B cell (primary cell): ENCODE measurements around the gene SH3GLB2. TPM values are rescaled to one million over a fixed set of nuclear protein-coding genes. Genes with fewer than 3 reads are reported as not detected.
"Not testable (repeated sequence)": the region's sequence is repeated elsewhere in the genome, so short reads cannot be mapped to it uniquely, and the experiment has no call there.

Experiments
- ATAC-seq: fragments of 200-7000 bp; cut with Tn5 transposase; one replicate; pipeline ENCODE4 v1.10.0; 2021; ENCODE audit warnings: low read depth, mild to moderate bottlenecking, moderate number of reproducible peaks, moderate library complexity
- CTCF ChIA-PET: fragments of 350-600 bp; sonication (Branson Sonifier 250); formaldehyde crosslinking; loops from one replicate; lab custom pipeline; 2021; ENCODE audit warnings: antibody characterized with exemption, inconsistent platforms; lab: Charles Lee
- POLR2A ChIA-PET: fragments of 350-600 bp; sonication (Branson Sonifier 250); formaldehyde crosslinking; loops from one replicate; lab custom pipeline; 2021; ENCODE audit warnings: antibody characterized with exemption; lab: Charles Lee
- DNase-seq: peaks from one replicate; pipeline ENCODE4 v3.0.0; 2013
- H2AFZ ChIP-seq: 2 replicates; pipeline ENCODE4 v1.6.1; 2012; ENCODE audit warnings: mild to moderate bottlenecking, low read depth, low read length; ENCODE audit not compliant: insufficient read depth, poor library complexity, severe bottlenecking
- H3K27ac ChIP-seq, 2 donors: 1 replicate in 1 of 2; 2 replicates in 1 of 2; pipeline ENCODE4 v1.5.1; 2012 to 2013; ENCODE audit warnings: low read length in 2 of 2, mild to moderate bottlenecking in 2 of 2, moderate library complexity in 1 of 2
- H3K27me3 ChIP-seq, 4 experiments: fragments of 200-600 bp in 1 of 4; sonication (generic) in 1 of 4; replicated peaks in 1 of 4; 1 replicate in 2 of 4; 2 replicates in 2 of 4; pipeline versions ENCODE4 v1.6.1 to v1.7.0; 2013 to 2016; ENCODE audit warnings: low read length in 3 of 4, mild to moderate bottlenecking in 2 of 4, mixed read lengths in 1 of 4, moderate library complexity in 1 of 4; ENCODE audit not compliant: insufficient read depth in 4 of 4, control insufficient read depth in 3 of 4; ENCODE audit errors: control extremely low read depth in 1 of 4
- H3K36me3 ChIP-seq, 2 experiments: replicated peaks in 1 of 2; 1 replicate in 1 of 2; 2 replicates in 1 of 2; pipeline versions ENCODE4 v1.6.1 to v1.7.1; 2013; ENCODE audit warnings: low read length in 1 of 2; ENCODE audit not compliant: insufficient read depth in 2 of 2, control insufficient read depth in 1 of 2; ENCODE audit errors: control extremely low read depth in 1 of 2, extremely low read depth in 1 of 2
- H3K4me1 ChIP-seq, 2 donors: fragments of 200-600 bp in 1 of 2; sonication (generic) in 1 of 2; 1 replicate in 1 of 2; 2 replicates in 1 of 2; pipeline versions ENCODE4 v1.5.1 to v1.6.1; 2013 to 2017; ENCODE audit warnings: low read length in 2 of 2; ENCODE audit not compliant: control insufficient read depth in 2 of 2, insufficient read depth in 2 of 2
- H3K4me2 ChIP-seq: replicated peaks from 2 replicates; pipeline ENCODE3; 2012; ENCODE audit warnings: mild to moderate bottlenecking, low read depth, low read length; ENCODE audit not compliant: poor library complexity, severe bottlenecking
- H3K4me3 ChIP-seq, 5 experiments: fragments of 200-600 bp in 1 of 5; sonication (generic) in 1 of 5; 1 replicate in 3 of 5; 2 replicates in 2 of 5; pipeline versions ENCODE4 v1.5.1 to v1.7.0; 2011 to 2016; ENCODE audit warnings: low read length in 4 of 5, mild to moderate bottlenecking in 4 of 5, low read depth in 2 of 5, control low read depth in 1 of 5, moderate library complexity in 1 of 5; ENCODE audit not compliant: insufficient read depth in 1 of 5; ENCODE audit errors: control extremely low read depth in 1 of 5, extremely low read depth in 1 of 5
- H3K79me2 ChIP-seq: fragments of 200-600 bp; sonication (generic); one replicate; pipeline ENCODE4 v1.6.0; 2016; ENCODE audit warnings: low read length; ENCODE audit not compliant: control insufficient read depth, insufficient read depth
- H3K9ac ChIP-seq: fragments of 200-600 bp; sonication (generic); 2 replicates; pipeline ENCODE4 v1.6.1; 2017; ENCODE audit warnings: mild to moderate bottlenecking, low read length, moderate library complexity
- H3K9me3 ChIP-seq, 3 donors: one replicate each; pipeline versions ENCODE4 v1.6.1 to v1.7.1; 2013; ENCODE audit warnings: low read length in 2 of 3; ENCODE audit not compliant: control insufficient read depth in 2 of 3, insufficient read depth in 1 of 3; ENCODE audit errors: control extremely low read depth in 1 of 3
- H4K20me1 ChIP-seq: 2 replicates; pipeline ENCODE4 v1.6.0; 2012; ENCODE audit warnings: mild to moderate bottlenecking, low read length; ENCODE audit not compliant: insufficient read depth, control insufficient read depth, poor library complexity, severe bottlenecking
- H3K27ac Mint-ChIP-seq: one replicate; pipeline ENCODE4 v1.8.0; 2021; ENCODE audit warnings: mixed read lengths
- H3K27me3 Mint-ChIP-seq: one replicate; pipeline ENCODE4 v1.8.0; 2021; ENCODE audit warnings: mixed read lengths
- H3K4me1 Mint-ChIP-seq: one replicate; pipeline ENCODE4 v1.8.0; 2021; ENCODE audit warnings: mixed read lengths
- H3K4me3 Mint-ChIP-seq: one replicate; pipeline ENCODE4 v1.8.0; 2021; ENCODE audit warnings: mixed read lengths
- H3K9me3 Mint-ChIP-seq: one replicate; pipeline ENCODE4 v1.8.0; 2022; ENCODE audit warnings: mixed read lengths; ENCODE audit not compliant: insufficient read depth
- EZH2 ChIP-seq: IDR thresholded peaks from 2 replicates; pipeline ENCODE4 v1.6.1; 2012; ENCODE audit warnings: borderline replicate concordance, low read depth, mild to moderate bottlenecking, moderate library complexity, low read length; ENCODE audit not compliant: insufficient read depth, poor library complexity, severe bottlenecking
- WGBS: methylation state at CpG from one replicate; pipeline ENCODE4 v1.1.5; 2013; ENCODE audit warnings: missing lambda C conversion rate; ENCODE audit not compliant: insufficient coverage; 5-methylcytosine and 5-hydroxymethylcytosine counted together
- intact Hi-C: fragments of 100-400 bp; cut with micrococcal nuclease; formaldehyde crosslinking; loops from one replicate; pipeline ENCODE4 v1.10.0; 2022
- polyA plus RNA-seq: library from polyadenylated mRNA; depleted of rRNA; stranded (reverse); fragments of >200 nt; gene quantifications from 2 replicates; pipeline ENCODE4 v1.2.3, GENCODE V29; 2012
- total RNA-seq, 2 donors: library from RNA; stranded (reverse); fragments of 120-200 nt in 1 of 2; gene quantifications; 1 replicate in 1 of 2; 2 replicates in 1 of 2; pipeline versions ENCODE4 v1.2.3 to v1.2.4, GENCODE V29; 2013 to 2022
- TF ChIP-seq, protein P1 (sequence below): fragments of 200-600 bp; IDR thresholded peaks from one replicate; pipeline ENCODE4 v1.8.0; 2022; ENCODE audit warnings: antibody characterized with exemption, mild to moderate bottlenecking

Gene SH3GLB2
- total and polyA plus RNA-seq, 2 donors (not counting 1 experiment from before 2014, with no cell fraction given), result 110 to 176 TPM

GRCh38 chr9:129036241-129036922, 8.3 kb upstream of the SH3GLB2 start, which contains the start of gene MIGA2:
Gene MIGA2 (plus strand): TSS chr9:129036626. CDS start chr9:129040595, 3,969 bp downstream.
- no peaks in the 10 kb centered on the region for H3K9me3 ChIP-seq
- peak within 1 kb of the TSS; percentile 97 for H2AFZ ChIP-seq
- ATAC-seq (peak; percentile 99), DNase-seq (peak; percentile 98)
- H3K27ac Mint-ChIP-seq, result peak within 1 kb of the TSS; percentile 85
- intact Hi-C loops, result loop anchor here (1.0 to 2.0 kb wide), 5 partner anchors 8 to 908 kb away; partner anchors contain the start of genes NTMT1, PTPA and SH3GLB2
- H3K4me3 Mint-ChIP-seq, result peak within 1 kb of the TSS; percentile 97
- H3K4me1 ChIP-seq, result peaks cover 19 to 25% of the 10 kb centered on the region in 2 donors
- peaks cover 0 to under 1% of the 10 kb centered on the region in 2 experiments for H3K36me3 ChIP-seq
- under 1% methylated on average over 49 of the region's 49 CpGs for WGBS
- POLR2A ChIA-PET, result interaction anchor here (0.6 to 2.8 kb wide), 5 partner anchors 9 to 484 kb away, joined by 3 to 13 read pairs (median 4); partner anchors contain the start of genes DOLPP1 and SH3GLB2
- peak within 1 kb of the TSS; percentile 9 to 82 for H3K27ac ChIP-seq
- H3K9ac ChIP-seq, result peak within 1 kb of the TSS; percentile 93
- no peaks in the 10 kb centered on the region for H3K27me3 ChIP-seq
- CTCF ChIA-PET, result interaction anchor here (0.5 to 1.0 kb wide), 2 partner anchors 42 to 885 kb away, joined by 3 to 4 read pairs; no protein-coding TSS in a partner anchor
- peak within 1 kb of the TSS; percentile 92 for H3K4me2 ChIP-seq
- no peaks in the 10 kb centered on the region for H3K9me3 Mint-ChIP-seq
- H3K79me2 ChIP-seq, result peaks cover 44% of the 10 kb centered on the region
- TF ChIP-seq EZH2, result no peak
- TF ChIP-seq, protein P1, sequence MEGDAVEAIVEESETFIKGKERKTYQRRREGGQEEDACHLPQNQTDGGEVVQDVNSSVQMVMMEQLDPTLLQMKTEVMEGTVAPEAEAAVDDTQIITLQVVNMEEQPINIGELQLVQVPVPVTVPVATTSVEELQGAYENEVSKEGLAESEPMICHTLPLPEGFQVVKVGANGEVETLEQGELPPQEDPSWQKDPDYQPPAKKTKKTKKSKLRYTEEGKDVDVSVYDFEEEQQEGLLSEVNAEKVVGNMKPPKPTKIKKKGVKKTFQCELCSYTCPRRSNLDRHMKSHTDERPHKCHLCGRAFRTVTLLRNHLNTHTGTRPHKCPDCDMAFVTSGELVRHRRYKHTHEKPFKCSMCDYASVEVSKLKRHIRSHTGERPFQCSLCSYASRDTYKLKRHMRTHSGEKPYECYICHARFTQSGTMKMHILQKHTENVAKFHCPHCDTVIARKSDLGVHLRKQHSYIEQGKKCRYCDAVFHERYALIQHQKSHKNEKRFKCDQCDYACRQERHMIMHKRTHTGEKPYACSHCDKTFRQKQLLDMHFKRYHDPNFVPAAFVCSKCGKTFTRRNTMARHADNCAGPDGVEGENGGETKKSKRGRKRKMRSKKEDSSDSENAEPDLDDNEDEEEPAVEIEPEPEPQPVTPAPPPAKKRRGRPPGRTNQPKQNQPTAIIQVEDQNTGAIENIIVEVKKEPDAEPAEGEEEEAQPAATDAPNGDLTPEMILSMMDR, result no peak
- peaks cover 34% of the 10 kb centered on the region for H3K4me1 Mint-ChIP-seq
- peak within 1 kb of the TSS; percentile 51 to 98 (median 91) for H3K4me3 ChIP-seq
- H4K20me1 ChIP-seq, result peaks cover 29% of the 10 kb centered on the region
- no peaks in the 10 kb centered on the region for H3K27me3 Mint-ChIP-seq

- Mint-ChIP-seq H3K4me3 (peak overlapping the region; percentile 97), H3K27ac (peak overlapping the region; percentile 85), H3K4me1 (peaks cover 34% of the 10 kb centered on the region)
- Histone ChIP-seq H3K4me2 (peak overlapping the region; percentile 92), H2AFZ (peak overlapping the region; percentile 97), H3K9ac (peak overlapping the region; percentile 93), H3K79me2 (peaks cover 44% of the 10 kb centered on the region), H3K4me3 (peak overlapping the region; percentile 21 to 98 (median 50)), H3K27ac (peak overlapping the region; percentile 9 to 72), H3K4me1 (peaks cover 19 to 25% of the 10 kb centered on the region in 2 donors), H4K20me1 (peaks cover 29% of the 10 kb centered on the region)
- CTCF ChIA-PET, result interaction anchor here (0.5 to 1.0 kb wide), 2 partner anchors 42 to 886 kb away, joined by 3 to 4 read pairs; no protein-coding TSS in a partner anchor
- intact Hi-C loops, result loop anchor here (1.0 to 2.0 kb wide), 5 partner anchors 8 to 907 kb away; partner anchors contain the start of genes NTMT1, PTPA and SH3GLB2
- not testable (repeated sequence) for H3K9me3 Mint-ChIP-seq, H3K27me3 ChIP-seq, H3K36me3 ChIP-seq, DNase-seq, H3K9me3 ChIP-seq, H3K27me3 Mint-ChIP-seq
- POLR2A ChIA-PET, result interaction anchor here (0.6 to 2.8 kb wide), 5 partner anchors 8 to 484 kb away, joined by 3 to 13 read pairs (median 4); partner anchors contain the start of genes DOLPP1 and SH3GLB2
- ATAC-seq, result peak; percentile 2
- WGBS, result 57% methylated on average over 8 of the region's 13 CpGs
Observed at GRCh38 chr9:129035838-129036237, 7.7 kb upstream of the SH3GLB2 start.
